PC-3 (cell line): ENCODE results near the gene PRMT9. TPM values are rescaled to one million over a fixed set of nuclear protein-coding genes. Genes with fewer than 3 reads are reported as not detected.

Source experiments
- ATAC-seq: fragments of 200-7000 bp; cut with Tn5 transposase; 2 replicates; pipeline ENCODE4 v1.9.1; 2020; ENCODE audit warnings: mild to moderate bottlenecking, moderate library complexity
- BruUV-seq: library from RNA; stranded (reverse); fragments of 400-500 nt; replicated peaks from 2 replicates; lab custom pipeline; 2021; lab: Mats Ljungman, UMichigan
- CTCF ChIA-PET: fragments of 300-600 bp; sonication (Branson Sonifier 250); formaldehyde crosslinking; loops from one replicate; lab custom pipeline; 2022; ENCODE audit warnings: antibody characterized with exemption; lab: Charles Lee
- POLR2A ChIA-PET: fragments of 300-600 bp; sonication (Branson Sonifier 250); formaldehyde crosslinking; loops from one replicate; lab custom pipeline; 2022; ENCODE audit warnings: antibody characterized with exemption; ENCODE audit not compliant: unreplicated experiment; lab: Charles Lee
- DNase-seq: peaks from one replicate; pipeline ENCODE4 v3.0.0-alpha.2; 2015
- H2AFZ ChIP-seq: fragments of 300-600 bp; sonication (generic); 2 replicates; pipeline ENCODE4 v1.6.0; 2016; ENCODE audit warnings: antibody characterized with exemption, low read length
- H3F3A ChIP-seq: fragments of 300-600 bp; sonication (generic); one replicate; pipeline ENCODE4 v1.6.0; 2017; ENCODE audit warnings: antibody characterized with exemption, low read length, control low read depth, mild to moderate bottlenecking; ENCODE audit not compliant: unreplicated experiment
- H3K27ac ChIP-seq: fragments of 300-600 bp; sonication (generic); 2 replicates; pipeline ENCODE4 v1.5.1; 2016; ENCODE audit warnings: mild to moderate bottlenecking, low read length
- H3K27me3 ChIP-seq: fragments of 300-600 bp; sonication (generic); 2 replicates; pipeline ENCODE4 v1.6.1; 2016; ENCODE audit warnings: low read length, mixed read lengths
- H3K36me3 ChIP-seq: fragments of 300-600 bp; sonication (generic); 2 replicates; pipeline ENCODE4 v1.6.1; 2016; ENCODE audit warnings: low read depth, mixed run types, low read length, mixed read lengths
- H3K4me1 ChIP-seq: fragments of 300-600 bp; sonication (generic); 2 replicates; pipeline ENCODE4 v1.5.1; 2016; ENCODE audit warnings: low read length; ENCODE audit not compliant: insufficient read depth
- H3K4me2 ChIP-seq: fragments of 300-600 bp; sonication (generic); 2 replicates; pipeline ENCODE4 v1.6.0; 2016; ENCODE audit warnings: low read length
- H3K4me3 ChIP-seq: fragments of 300-600 bp; sonication (generic); 2 replicates; pipeline ENCODE4 v1.5.1; 2016; ENCODE audit warnings: mild to moderate bottlenecking, low read length, mixed read lengths
- H3K79me2 ChIP-seq: fragments of 300-600 bp; sonication (generic); 2 replicates; pipeline ENCODE4 v1.6.1; 2017; ENCODE audit warnings: low read length, mixed read lengths
- H3K9ac ChIP-seq: fragments of 300-600 bp; sonication (generic); 2 replicates; pipeline ENCODE4 v1.6.0; 2016; ENCODE audit warnings: mild to moderate bottlenecking, low read length
- H3K9me2 ChIP-seq: fragments of 300-600 bp; sonication (generic); replicated peaks from 2 replicates; pipeline ENCODE4 v1.6.1; 2016; ENCODE audit warnings: mixed run types, low read length, mixed read lengths
- H3K9me3 ChIP-seq: fragments of 300-600 bp; sonication (generic); 2 replicates; pipeline ENCODE4 v1.6.1; 2016; ENCODE audit warnings: low read length, mixed read lengths
- H4K20me1 ChIP-seq: fragments of 300-600 bp; sonication (generic); 2 replicates; pipeline ENCODE4 v1.6.1; 2016; ENCODE audit warnings: low read length, mixed read lengths
- CTCF ChIP-seq: fragments of 300-600 bp; sonication (generic); conservative IDR thresholded peaks from 2 replicates; pipeline ENCODE4 v1.5.1; 2017; ENCODE audit warnings: antibody characterized with exemption, low read depth, mild to moderate bottlenecking, low read length
- EZH2 ChIP-seq: fragments of 300-600 bp; sonication (generic); IDR thresholded peaks from one replicate; pipeline ENCODE4 v1.6.1; 2017; ENCODE audit warnings: antibody characterized with exemption, mild to moderate bottlenecking, low read length; ENCODE audit not compliant: unreplicated experiment
- EZH2phosphoT487 ChIP-seq: fragments of 300-600 bp; sonication (generic); IDR thresholded peaks from 2 replicates; pipeline ENCODE4 v1.6.1; 2018; ENCODE audit warnings: mild to moderate bottlenecking, antibody characterized with exemption, low read length, borderline replicate concordance
- intact Hi-C: fragments of 100-400 bp; cut with micrococcal nuclease; formaldehyde crosslinking; loops from 2 replicates; pipeline ENCODE4 v1.9.0; 2023
- total RNA-seq: library from RNA; depleted of rRNA; stranded (reverse); fragments of >200 nt; gene quantifications from 2 replicates; pipeline ENCODE4 v1.2.3, GENCODE V29; 2014

The PRMT9 gene
- total RNA-seq, 1 experiment from 2014 or later, result 6.5 TPM

- no peak for ATAC-seq
- no peak overlapping the region for H3K27ac ChIP-seq
- H3F3A ChIP-seq, result no peaks in the 10 kb centered on the region
- CTCF ChIA-PET, result no interaction called here
- no peak for DNase-seq
- no peaks in the 10 kb centered on the region for H3K79me2 ChIP-seq
- no peaks in the 10 kb centered on the region for H3K9me3 ChIP-seq
- H3K27me3 ChIP-seq, result no peaks in the 10 kb centered on the region
- no peak overlapping the region for H3K9ac ChIP-seq
- H3K36me3 ChIP-seq, result peaks cover 7% of the 10 kb centered on the region
- BruUV-seq, result no TSS peak
- POLR2A ChIA-PET, result interaction anchor here (0.7 kb wide), 1 partner anchor 355 kb away, joined by 4 read pairs; no protein-coding TSS in a partner anchor
- intact Hi-C loops, result no loop called here
- H3K4me3 ChIP-seq, result no peak overlapping the region
- no peaks in the 10 kb centered on the region for H3K9me2 ChIP-seq
- H4K20me1 ChIP-seq, result no peaks in the 10 kb centered on the region
- no peak overlapping the region for H2AFZ ChIP-seq
- H3K4me2 ChIP-seq, result no peak overlapping the region
- 0 out of 2 replicates have a peak, but pooled peaks cover 5% of the 10 kb centered on the region for H3K4me1 ChIP-seq
- TF ChIP-seq EZH2phosphoT487 (no peak), EZH2 (no peak), CTCF (no peak)
These were observed 32.4 kb downstream of the PRMT9 start for GRCh38 chr4:147651563-147651962.

DNA sequence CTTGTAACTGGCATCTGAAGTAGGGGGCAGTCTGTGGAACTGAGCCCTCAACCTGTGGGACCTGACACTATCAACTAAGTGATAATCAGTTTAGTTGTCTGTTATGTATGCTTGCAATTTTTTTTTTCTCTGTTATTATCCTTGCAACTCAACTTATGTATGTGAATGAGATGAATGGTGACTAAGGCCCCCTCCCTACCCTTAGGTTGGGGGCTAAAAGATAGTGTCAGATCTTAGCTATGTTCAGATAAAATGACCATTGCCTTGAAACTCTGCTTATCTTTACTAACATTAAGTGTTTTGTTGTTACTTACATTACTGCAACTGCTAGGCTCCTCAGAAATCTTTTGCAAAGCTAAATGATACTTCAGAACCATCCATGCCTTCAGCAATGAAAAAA, 35.3 kb downstream of the PRMT9 start:
- CTCF ChIA-PET, result no interaction called here

More for the DNA sequence above, 35.3 kb downstream of the PRMT9 start:
- no TSS peak for BruUV-seq
- Histone ChIP-seq H3K9ac (no peak overlapping the region), H3K9me3 (no peaks in the 10 kb centered on the region), H4K20me1 (no peaks in the 10 kb centered on the region), H3K4me2 (no peak overlapping the region), H3F3A (no peaks in the 10 kb centered on the region), H2AFZ (no peak overlapping the region), H3K27me3 (no peaks in the 10 kb centered on the region), H3K79me2 (no peaks in the 10 kb centered on the region), H3K36me3 (peaks cover 7% of the 10 kb centered on the region), H3K4me3 (no peak overlapping the region), H3K4me1 (0 out of 2 replicates have a peak, but pooled peaks cover 10% of the 10 kb centered on the region), H3K9me2 (no peaks in the 10 kb centered on the region), H3K27ac (no peak overlapping the region)
- DNase-seq, result no peak
- TF ChIP-seq CTCF, result no peak
- no peak for TF ChIP-seq EZH2phosphoT487
- TF ChIP-seq EZH2, result no peak
- POLR2A ChIA-PET, result no interaction called here
- no peak for ATAC-seq
- intact Hi-C loops, result no loop called here
